Endothelial cell (in vitro differentiated cells): ENCODE measurements around the gene ZNF664. TPM values are rescaled to one million over a fixed set of nuclear protein-coding genes. Genes with fewer than 3 reads are reported as not detected.

ENCODE experiments used
- DNase-seq: peaks from one replicate; pipeline ENCODE4 v3.0.0; 2021; ENCODE audit warnings: low spot score
- H3K27ac Mint-ChIP-seq: one replicate; pipeline ENCODE4 v1.8.0; 2021; ENCODE audit warnings: mixed read lengths, inconsistent platforms; ENCODE audit not compliant: unreplicated experiment
- H3K27me3 Mint-ChIP-seq: one replicate; pipeline ENCODE4 v1.8.0; 2021; ENCODE audit warnings: mild to moderate bottlenecking, moderate library complexity, mixed read lengths, inconsistent platforms; ENCODE audit not compliant: unreplicated experiment
- H3K36me3 Mint-ChIP-seq: one replicate; pipeline ENCODE4 v1.8.0; 2021; ENCODE audit warnings: mild to moderate bottlenecking, low read depth, mixed read lengths, inconsistent platforms; ENCODE audit not compliant: unreplicated experiment
- H3K4me1 Mint-ChIP-seq: one replicate; pipeline ENCODE4 v1.8.0; 2021; ENCODE audit warnings: mild to moderate bottlenecking, mixed read lengths, inconsistent platforms; ENCODE audit not compliant: unreplicated experiment
- H3K4me3 Mint-ChIP-seq: one replicate; pipeline ENCODE4 v1.8.0; 2021; ENCODE audit warnings: mild to moderate bottlenecking, mixed read lengths, inconsistent platforms; ENCODE audit not compliant: unreplicated experiment
- H3K9me3 Mint-ChIP-seq: one replicate; pipeline ENCODE4 v1.8.0; 2021; ENCODE audit warnings: mixed read lengths, inconsistent platforms; ENCODE audit not compliant: unreplicated experiment
- total RNA-seq: library from RNA; stranded (reverse); fragmentation: NEBNext Ultra II Directional; extraction: Animal tissue kit (Norgen Biotek cat#: 25700); gene quantifications from one replicate; pipeline ENCODE4 v1.2.1, GENCODE V29; 2021; ENCODE audit not compliant: unreplicated experiment
- TF ChIP-seq, protein P1 (sequence below): fragments of 200-600 bp; sonication (generic); IDR thresholded peaks from one replicate; pipeline ENCODE4 v1.5.0; 2021; ENCODE audit warnings: antibody characterized with exemption; ENCODE audit not compliant: unreplicated experiment

ZNF664 gene
- total RNA-seq, 1 donor from 2014 or later = 119 TPM

DNA sequence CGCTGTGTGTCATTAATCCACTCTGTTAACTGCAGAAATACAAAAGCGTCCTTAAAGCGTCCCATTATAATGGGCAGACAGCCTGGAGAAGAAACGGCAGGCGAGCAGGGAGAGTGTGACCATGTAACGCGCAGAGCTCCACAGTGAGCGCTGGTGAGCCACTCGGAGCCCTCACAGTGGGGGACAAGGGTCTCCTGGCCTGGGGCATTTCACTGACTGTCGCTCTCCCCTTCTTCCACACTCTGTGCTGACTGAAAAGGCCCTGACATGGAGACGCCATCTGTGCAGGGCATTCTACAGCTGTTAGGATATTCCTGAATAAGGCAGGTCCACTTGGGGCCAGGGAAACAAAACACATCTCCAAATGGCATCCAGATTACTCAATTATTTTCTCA, 24.6 kb upstream of the ZNF664 start:
- Mint-ChIP-seq H3K27ac (no peak overlapping the region), H3K36me3 (peaks cover 15% of the 10 kb centered on the region)
- DNase-seq = no peak

DNA sequence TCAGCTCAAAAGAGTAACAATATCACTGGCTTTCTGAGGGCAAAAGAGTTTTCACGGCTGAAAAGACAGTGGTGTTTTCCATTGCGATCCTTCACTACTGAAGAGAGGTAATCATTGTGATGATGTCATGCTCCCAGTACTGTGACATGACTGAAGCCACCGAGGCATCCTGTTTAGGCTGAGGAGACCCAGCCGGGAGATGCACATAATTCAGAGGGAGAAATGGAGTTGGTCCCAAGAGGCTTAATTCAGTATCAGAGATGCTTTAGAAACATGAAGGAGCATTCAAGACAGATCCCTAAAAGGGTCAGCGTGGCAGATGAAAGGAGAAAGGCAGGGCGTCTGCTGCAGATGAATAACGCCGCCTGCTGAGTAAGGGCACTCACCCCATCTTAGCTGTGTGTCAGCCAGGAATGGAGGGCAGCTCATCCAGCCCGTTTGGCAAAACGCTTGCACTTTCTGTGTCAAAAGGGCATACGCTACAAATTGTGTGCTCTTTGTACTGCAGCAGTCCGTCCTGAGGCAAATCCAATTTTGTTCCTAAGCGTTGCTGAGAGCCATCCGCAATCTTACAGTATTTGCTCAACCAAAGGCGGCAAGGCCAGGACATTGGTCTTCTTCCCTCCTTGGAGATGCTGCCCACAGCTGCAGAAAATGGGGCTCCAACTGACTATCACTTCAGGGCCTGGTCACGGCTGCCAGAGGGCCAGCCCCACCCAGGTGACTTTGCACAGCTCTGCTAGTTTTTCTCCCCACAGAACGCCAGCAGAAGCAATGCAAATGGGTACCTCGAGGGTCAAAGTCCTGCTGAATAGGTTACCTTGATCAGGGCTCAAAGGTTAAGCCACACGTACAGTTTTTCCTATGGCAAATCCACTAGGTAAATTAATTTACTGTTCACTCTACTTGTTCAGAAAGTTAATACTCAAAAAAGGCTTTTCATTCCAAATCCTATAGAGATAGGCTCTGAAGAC, 23.9 kb upstream of the ZNF664 start:
- H3K27me3 Mint-ChIP-seq = peaks cover 2% of the 10 kb centered on the region
- no peaks in the 10 kb centered on the region for H3K9me3 Mint-ChIP-seq
- TF ChIP-seq, protein P1, sequence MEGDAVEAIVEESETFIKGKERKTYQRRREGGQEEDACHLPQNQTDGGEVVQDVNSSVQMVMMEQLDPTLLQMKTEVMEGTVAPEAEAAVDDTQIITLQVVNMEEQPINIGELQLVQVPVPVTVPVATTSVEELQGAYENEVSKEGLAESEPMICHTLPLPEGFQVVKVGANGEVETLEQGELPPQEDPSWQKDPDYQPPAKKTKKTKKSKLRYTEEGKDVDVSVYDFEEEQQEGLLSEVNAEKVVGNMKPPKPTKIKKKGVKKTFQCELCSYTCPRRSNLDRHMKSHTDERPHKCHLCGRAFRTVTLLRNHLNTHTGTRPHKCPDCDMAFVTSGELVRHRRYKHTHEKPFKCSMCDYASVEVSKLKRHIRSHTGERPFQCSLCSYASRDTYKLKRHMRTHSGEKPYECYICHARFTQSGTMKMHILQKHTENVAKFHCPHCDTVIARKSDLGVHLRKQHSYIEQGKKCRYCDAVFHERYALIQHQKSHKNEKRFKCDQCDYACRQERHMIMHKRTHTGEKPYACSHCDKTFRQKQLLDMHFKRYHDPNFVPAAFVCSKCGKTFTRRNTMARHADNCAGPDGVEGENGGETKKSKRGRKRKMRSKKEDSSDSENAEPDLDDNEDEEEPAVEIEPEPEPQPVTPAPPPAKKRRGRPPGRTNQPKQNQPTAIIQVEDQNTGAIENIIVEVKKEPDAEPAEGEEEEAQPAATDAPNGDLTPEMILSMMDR = no peak
- H3K36me3 Mint-ChIP-seq = peaks cover 15% of the 10 kb centered on the region
- peaks cover 2% of the 10 kb centered on the region for H3K4me1 Mint-ChIP-seq
- H3K4me3 Mint-ChIP-seq = peak overlapping the region; percentile 8
- no peak for DNase-seq
- no peak overlapping the region for H3K27ac Mint-ChIP-seq

More for the DNA sequence above, 24.6 kb upstream of the ZNF664 start:
- H3K9me3 Mint-ChIP-seq = no peaks in the 10 kb centered on the region
- H3K4me1 Mint-ChIP-seq = peaks cover 2% of the 10 kb centered on the region
- TF ChIP-seq, protein P1 = no peak
- H3K4me3 Mint-ChIP-seq = no peak overlapping the region
- H3K27me3 Mint-ChIP-seq = peaks cover 2% of the 10 kb centered on the region

DNA sequence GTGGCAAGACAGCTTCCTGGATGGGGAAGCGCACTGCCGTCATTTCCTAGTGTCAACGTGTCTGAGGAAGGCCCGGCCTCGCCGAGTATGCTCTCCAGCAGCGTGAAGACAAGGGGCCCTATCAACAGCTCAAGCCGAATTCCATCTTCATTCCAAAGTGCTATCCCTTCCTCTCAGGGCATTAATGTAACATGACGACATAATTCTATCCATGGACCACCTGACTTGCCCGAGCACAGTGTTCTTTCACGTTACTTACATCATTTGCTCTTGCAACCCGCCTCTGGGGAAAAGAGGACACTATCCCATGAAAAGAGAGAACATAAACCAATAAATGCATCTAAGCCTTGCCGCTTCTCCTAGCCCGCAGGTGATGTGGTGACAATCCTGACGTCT, 23.2 kb upstream of the ZNF664 start:
- no peak overlapping the region for H3K27ac Mint-ChIP-seq

DNA sequence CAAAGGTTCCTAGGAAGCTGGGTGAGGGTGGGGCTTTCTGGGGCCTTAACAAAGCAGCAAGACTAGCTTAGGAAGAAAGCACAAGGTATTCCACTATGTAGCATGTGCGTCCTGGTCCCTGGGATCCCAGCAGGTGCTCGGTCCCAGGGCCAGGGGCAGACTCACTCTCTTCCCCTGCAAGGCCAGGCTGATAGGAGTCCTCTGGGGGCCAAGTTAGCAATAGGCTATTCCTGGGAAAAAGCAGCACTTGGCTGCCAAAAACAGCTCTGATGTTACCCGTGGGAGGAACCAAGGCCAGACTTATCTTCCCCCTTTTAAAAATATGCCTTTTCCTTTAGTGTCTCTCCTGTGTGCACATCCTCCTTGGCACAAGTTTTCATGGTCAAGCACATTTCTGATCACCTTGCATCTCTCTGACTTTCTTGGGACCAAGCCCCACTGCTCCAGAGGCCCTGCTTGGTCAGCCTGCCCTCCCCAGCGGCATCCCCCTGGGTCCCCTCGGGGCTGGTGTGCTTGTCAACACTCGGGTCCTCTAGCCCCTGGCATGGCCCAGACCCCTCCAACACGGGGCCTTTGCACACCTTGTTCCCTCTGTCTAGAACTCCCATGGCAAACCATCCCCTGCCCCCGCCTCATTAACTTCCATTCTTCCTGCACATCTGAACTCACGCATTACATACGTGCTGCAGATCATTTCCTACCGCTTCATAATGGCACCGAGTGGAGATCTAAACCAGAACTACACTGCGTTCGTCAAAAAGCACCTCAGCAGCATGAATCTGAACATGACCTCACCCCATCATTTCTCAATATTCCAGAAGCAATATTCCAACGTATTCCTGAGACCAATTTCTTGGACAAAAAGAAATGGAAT, 22.3 kb upstream of the ZNF664 start:
- peaks cover 12% of the 10 kb centered on the region for H3K36me3 Mint-ChIP-seq
- no peak for DNase-seq
- H3K4me3 Mint-ChIP-seq = no peak overlapping the region
- H3K27ac Mint-ChIP-seq = no peak overlapping the region
- peaks cover 2% of the 10 kb centered on the region for H3K4me1 Mint-ChIP-seq
- peaks cover 2% of the 10 kb centered on the region for H3K27me3 Mint-ChIP-seq
- no peaks in the 10 kb centered on the region for H3K9me3 Mint-ChIP-seq
- TF ChIP-seq, protein P1 = no peak

More for the DNA sequence above, 23.2 kb upstream of the ZNF664 start:
- TF ChIP-seq, protein P1 = no peak
- Mint-ChIP-seq H3K36me3 (peaks cover 12% of the 10 kb centered on the region), H3K4me3 (no peak overlapping the region), H3K4me1 (peaks cover 2% of the 10 kb centered on the region), H3K9me3 (no peaks in the 10 kb centered on the region), H3K27me3 (peaks cover 2% of the 10 kb centered on the region)
- no peak for DNase-seq
